ENCODE measurements around the gene NR2C2AP.

DNA sequence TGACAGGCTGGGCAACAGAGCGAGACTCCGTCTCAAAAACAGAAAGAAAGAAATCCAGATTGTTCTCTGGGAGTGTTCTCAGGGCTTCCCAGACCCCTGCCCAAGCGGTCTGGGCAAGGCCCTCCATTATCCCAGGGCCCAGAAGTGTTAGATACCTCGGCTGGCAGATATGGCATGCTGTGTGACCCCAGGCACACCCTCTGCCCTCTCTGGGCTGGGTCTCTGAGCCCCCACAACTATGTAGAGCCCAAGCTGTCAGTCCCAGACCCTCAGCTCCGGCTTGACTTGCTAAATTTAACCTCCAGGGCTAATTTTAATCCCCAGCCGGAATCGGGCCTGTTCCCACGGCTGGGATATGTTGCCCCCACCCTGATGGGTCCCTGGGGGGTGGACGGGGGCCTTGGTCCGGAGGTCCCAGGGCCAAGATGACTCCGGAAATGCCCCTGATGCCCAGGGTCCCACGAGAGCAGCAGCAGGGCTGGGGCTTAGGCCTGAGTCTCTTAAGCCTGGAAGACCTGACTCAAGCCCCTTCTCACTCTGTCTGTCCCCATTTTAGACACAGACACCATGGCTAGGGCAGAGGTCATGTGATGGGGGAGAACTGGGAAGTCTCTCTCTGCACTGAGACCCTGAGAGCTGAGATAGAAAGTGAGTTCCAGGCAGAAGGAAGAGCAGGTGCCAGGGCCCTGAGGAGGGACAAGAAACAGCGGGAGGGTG, 50.4 kb downstream of the NR2C2AP start:
- TF ChIP-seq, protein P1, sequence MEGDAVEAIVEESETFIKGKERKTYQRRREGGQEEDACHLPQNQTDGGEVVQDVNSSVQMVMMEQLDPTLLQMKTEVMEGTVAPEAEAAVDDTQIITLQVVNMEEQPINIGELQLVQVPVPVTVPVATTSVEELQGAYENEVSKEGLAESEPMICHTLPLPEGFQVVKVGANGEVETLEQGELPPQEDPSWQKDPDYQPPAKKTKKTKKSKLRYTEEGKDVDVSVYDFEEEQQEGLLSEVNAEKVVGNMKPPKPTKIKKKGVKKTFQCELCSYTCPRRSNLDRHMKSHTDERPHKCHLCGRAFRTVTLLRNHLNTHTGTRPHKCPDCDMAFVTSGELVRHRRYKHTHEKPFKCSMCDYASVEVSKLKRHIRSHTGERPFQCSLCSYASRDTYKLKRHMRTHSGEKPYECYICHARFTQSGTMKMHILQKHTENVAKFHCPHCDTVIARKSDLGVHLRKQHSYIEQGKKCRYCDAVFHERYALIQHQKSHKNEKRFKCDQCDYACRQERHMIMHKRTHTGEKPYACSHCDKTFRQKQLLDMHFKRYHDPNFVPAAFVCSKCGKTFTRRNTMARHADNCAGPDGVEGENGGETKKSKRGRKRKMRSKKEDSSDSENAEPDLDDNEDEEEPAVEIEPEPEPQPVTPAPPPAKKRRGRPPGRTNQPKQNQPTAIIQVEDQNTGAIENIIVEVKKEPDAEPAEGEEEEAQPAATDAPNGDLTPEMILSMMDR (IDR thresholded peaks at IDR 0.05) = no peak
- no peak for TF ChIP-seq POLR2AphosphoS5 (IDR thresholded peaks at IDR 0.05; ENCODE audit: insufficient read depth in 1 of 2, low read depth in 1 of 2)

Data from vagina (tissue), 2 donors.